HUES48 (cell line): Measurements from ENCODE around the gene NEGR1.
"Not testable (repeated sequence)": the region's sequence is repeated elsewhere in the genome, so short reads cannot be mapped to it uniquely, and the experiment has no call there.

Source experiments
- H3K27ac ChIP-seq: one replicate; pipeline ENCODE4 v1.7.0; 2013; ENCODE audit warnings: low read depth, low read length, inconsistent platforms
- H3K27me3 ChIP-seq: 2 replicates; pipeline ENCODE4 v1.6.1; 2013; ENCODE audit warnings: mild to moderate bottlenecking, low read length; ENCODE audit not compliant: control insufficient read depth, insufficient read depth
- H3K36me3 ChIP-seq: 2 replicates; pipeline ENCODE4 v1.6.1; 2013; ENCODE audit warnings: low read length; ENCODE audit not compliant: control insufficient read depth, insufficient read depth
- H3K4me1 ChIP-seq: 2 replicates; pipeline ENCODE4 v1.6.1; 2013; ENCODE audit warnings: mild to moderate bottlenecking, low read length; ENCODE audit not compliant: control insufficient read depth, insufficient read depth
- H3K4me3 ChIP-seq: 2 replicates; pipeline ENCODE4 v1.5.1; 2013; ENCODE audit warnings: mild to moderate bottlenecking, low read depth, low read length
- H3K9ac ChIP-seq: 2 replicates; pipeline ENCODE4 v1.6.1; 2013; ENCODE audit warnings: mild to moderate bottlenecking, low read depth, low read length, moderate library complexity
- H3K9me3 ChIP-seq: 2 replicates; pipeline ENCODE4 v1.6.1; 2013; ENCODE audit warnings: low read length; ENCODE audit not compliant: control insufficient read depth, insufficient read depth

The NEGR1 gene

DNA sequence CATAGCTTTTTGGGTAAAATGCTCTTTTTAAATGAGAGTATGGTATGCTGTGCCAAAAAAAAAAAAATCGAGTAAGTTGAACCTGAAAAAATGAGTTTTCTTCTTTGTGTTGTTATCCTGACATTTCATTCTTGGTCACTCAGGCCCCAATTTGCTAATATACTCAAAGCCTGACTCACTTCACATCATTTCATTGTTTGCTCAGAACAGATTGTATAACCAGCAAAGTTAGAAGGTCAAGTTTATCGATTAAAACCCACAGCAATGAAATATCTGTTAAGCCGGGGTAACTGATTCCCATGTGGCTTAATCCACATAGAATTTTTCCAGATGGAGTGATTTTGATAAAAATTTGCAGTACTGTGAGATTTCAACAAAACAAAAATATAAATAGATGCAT is 363.7 kb downstream of the NEGR1 start:
- Histone ChIP-seq H3K9ac (no peak overlapping the region), H3K4me1 (peaks cover 11% of the 10 kb centered on the region), H3K9me3 (no peaks in the 10 kb centered on the region), H3K4me3 (no peak overlapping the region), H3K36me3 (no peaks in the 10 kb centered on the region), H3K27me3 (no peaks in the 10 kb centered on the region), H3K27ac (no peak overlapping the region)

GRCh38 chr1:71916894-71917293 is 365.4 kb downstream of the NEGR1 start:
- Histone ChIP-seq H3K4me1 (peaks cover 11% of the 10 kb centered on the region), H3K36me3 (no peaks in the 10 kb centered on the region), H3K27me3 (no peaks in the 10 kb centered on the region), H3K27ac (no peak overlapping the region), H3K9ac (no peak overlapping the region), H3K9me3 (no peaks in the 10 kb centered on the region), H3K4me3 (no peak overlapping the region)

DNA sequence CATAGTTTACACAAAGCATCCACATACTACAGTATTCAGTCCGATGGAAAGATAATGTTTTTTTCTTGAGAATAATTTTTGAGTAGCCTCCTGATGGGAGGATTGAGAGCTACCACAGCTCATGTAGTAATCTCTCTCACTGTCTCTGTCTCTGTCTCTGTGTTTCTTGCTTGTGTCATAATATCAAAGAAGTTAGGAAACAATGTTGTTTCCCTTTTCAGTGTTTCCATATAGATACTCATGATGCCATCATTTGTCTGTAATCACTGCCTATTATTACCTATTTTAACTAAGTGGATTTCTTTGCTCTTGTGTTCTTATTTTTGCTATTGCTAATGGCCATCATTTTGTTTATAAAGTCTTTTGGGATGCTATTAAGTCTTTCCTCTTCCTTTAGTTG is 367.7 kb downstream of the NEGR1 start:
- no peaks in the 10 kb centered on the region for H3K36me3 ChIP-seq
- peaks cover 6% of the 10 kb centered on the region for H3K4me1 ChIP-seq
- no peaks in the 10 kb centered on the region for H3K27me3 ChIP-seq
- H3K4me3 ChIP-seq: no peak overlapping the region
- H3K9me3 ChIP-seq: no peaks in the 10 kb centered on the region
- H3K27ac ChIP-seq: no peak overlapping the region
- H3K9ac ChIP-seq: no peak overlapping the region

- no peak overlapping the region for H3K27ac ChIP-seq
- no peak overlapping the region for H3K4me3 ChIP-seq
- no peak overlapping the region for H3K9ac ChIP-seq
These were observed 373.4 kb downstream of the NEGR1 start for GRCh38 chr1:71908871-71909390.

GRCh38 chr1:71908303-71908702 is 374.0 kb downstream of the NEGR1 start:
- Histone ChIP-seq H3K9me3 (no peaks in the 10 kb centered on the region), H3K27ac (no peak overlapping the region), H3K9ac (no peak overlapping the region), H3K4me1 (no peaks in the 10 kb centered on the region), H3K4me3 (no peak overlapping the region), H3K27me3 (no peaks in the 10 kb centered on the region), H3K36me3 (no peaks in the 10 kb centered on the region)

More at GRCh38 chr1:71908871-71909390, 373.4 kb downstream of the NEGR1 start:
- Histone ChIP-seq H3K36me3 (no peaks in the 10 kb centered on the region), H3K27me3 (no peaks in the 10 kb centered on the region), H3K4me1 (no peaks in the 10 kb centered on the region), H3K9me3 (no peaks in the 10 kb centered on the region)

GRCh38 chr1:71899881-71900280 is 382.5 kb downstream of the NEGR1 start:
- H3K27me3 ChIP-seq: no peaks in the 10 kb centered on the region
- no peaks in the 10 kb centered on the region for H3K9me3 ChIP-seq
- H3K27ac ChIP-seq: no peak overlapping the region
- no peak overlapping the region for H3K4me3 ChIP-seq
- no peaks in the 10 kb centered on the region for H3K36me3 ChIP-seq
- H3K4me1 ChIP-seq: no peaks in the 10 kb centered on the region
- H3K9ac ChIP-seq: no peak overlapping the region

- H3K27me3 ChIP-seq, H3K9me3 ChIP-seq, H3K4me3 ChIP-seq, H3K9ac ChIP-seq, H3K27ac ChIP-seq, H3K36me3 ChIP-seq, H3K4me1 ChIP-seq: not testable (repeated sequence)
These were observed 394.2 kb downstream of the NEGR1 start for GRCh38 chr1:71888166-71888565.

- Histone ChIP-seq H3K27ac (no peak overlapping the region), H3K36me3 (no peaks in the 10 kb centered on the region), H3K27me3 (no peaks in the 10 kb centered on the region), H3K4me3 (no peak overlapping the region), H3K4me1 (no peaks in the 10 kb centered on the region), H3K9ac (no peak overlapping the region), H3K9me3 (no peaks in the 10 kb centered on the region)
These were observed 397.2 kb downstream of the NEGR1 start for GRCh38 chr1:71885171-71885570.

DNA sequence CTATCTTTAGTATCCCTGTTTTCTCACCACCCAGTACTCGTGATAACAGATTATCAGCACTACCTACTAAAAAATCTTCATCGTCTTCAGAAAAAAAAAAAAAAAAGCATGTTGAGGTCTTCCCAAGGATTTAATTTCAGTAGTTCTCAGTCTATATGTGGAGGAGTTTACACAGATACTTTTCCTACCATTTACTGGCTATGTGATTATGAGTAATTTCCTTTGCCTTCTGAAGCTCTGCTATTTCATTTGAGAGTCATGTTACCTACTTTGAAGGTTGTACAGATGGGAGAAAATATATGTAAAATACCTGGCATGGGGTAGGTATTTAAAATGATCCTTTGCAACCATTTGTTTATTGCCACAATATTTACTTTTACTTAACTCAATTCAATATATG is 399.7 kb downstream of the NEGR1 start:
- H3K9me3 ChIP-seq: no peaks in the 10 kb centered on the region
- H3K4me3 ChIP-seq: no peak overlapping the region
- no peak overlapping the region for H3K27ac ChIP-seq
- no peaks in the 10 kb centered on the region for H3K27me3 ChIP-seq
- H3K9ac ChIP-seq: no peak overlapping the region
- no peaks in the 10 kb centered on the region for H3K4me1 ChIP-seq
- no peaks in the 10 kb centered on the region for H3K36me3 ChIP-seq

DNA sequence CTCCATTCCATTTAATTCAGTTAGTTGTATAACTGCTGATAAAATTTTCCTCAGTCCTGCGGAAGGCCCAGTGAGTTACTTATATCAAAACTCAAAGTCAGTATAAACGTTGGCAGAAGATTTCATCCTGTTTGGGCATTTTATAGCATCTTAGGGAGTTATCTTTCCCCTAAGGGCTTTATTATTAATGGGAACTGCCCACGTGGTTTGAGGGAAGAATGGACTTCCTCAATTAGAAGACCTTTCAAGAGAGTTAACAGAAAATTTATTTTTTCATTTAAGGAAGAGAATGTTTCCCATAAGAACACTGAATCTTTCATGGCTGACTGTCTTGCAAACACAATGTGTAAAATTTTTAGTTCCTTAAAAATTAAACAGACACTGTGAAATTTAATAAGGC is 400.1 kb downstream of the NEGR1 start:
- Histone ChIP-seq H3K4me3 (no peak overlapping the region), H3K27me3 (no peaks in the 10 kb centered on the region), H3K36me3 (no peaks in the 10 kb centered on the region), H3K9me3 (no peaks in the 10 kb centered on the region), H3K4me1 (no peaks in the 10 kb centered on the region), H3K9ac (no peak overlapping the region), H3K27ac (no peak overlapping the region)

GRCh38 chr1:71881611-71882010 is 400.7 kb downstream of the NEGR1 start:
- no peak overlapping the region for H3K27ac ChIP-seq
- H3K4me1 ChIP-seq: no peaks in the 10 kb centered on the region
- no peaks in the 10 kb centered on the region for H3K27me3 ChIP-seq
- H3K9ac ChIP-seq: no peak overlapping the region
- no peaks in the 10 kb centered on the region for H3K36me3 ChIP-seq
- H3K4me3 ChIP-seq: no peak overlapping the region
- no peaks in the 10 kb centered on the region for H3K9me3 ChIP-seq

GRCh38 chr1:71869326-71869725 is 413.0 kb downstream of the NEGR1 start:
- Histone ChIP-seq H3K36me3 (no peaks in the 10 kb centered on the region), H3K27me3 (no peaks in the 10 kb centered on the region), H3K9ac (no peak overlapping the region), H3K27ac (no peak overlapping the region), H3K9me3 (no peaks in the 10 kb centered on the region), H3K4me1 (no peaks in the 10 kb centered on the region), H3K4me3 (no peak overlapping the region)
